GM10248 (cell line): ENCODE results near the gene HOXD9.

Experiments
- CTCF ChIA-PET: fragments of 300-600 bp; sonication (Branson Sonifier 250); formaldehyde crosslinking; extraction: SDS; loops from one replicate; lab custom pipeline; 2021; ENCODE audit warnings: antibody characterized with exemption; lab: Yijun Ruan, JAX
- POLR2A ChIA-PET: fragments of 350-650 bp; sonication (Branson Sonifier 250); formaldehyde crosslinking; extraction: SDS; loops from one replicate; lab custom pipeline; 2020; ENCODE audit warnings: antibody characterized with exemption; lab: Yijun Ruan, JAX
- DNase-seq: peaks from one replicate; pipeline ENCODE4 v3.0.0; 2012; ENCODE audit errors: extremely low spot score
- CTCF ChIP-seq: IDR thresholded peaks from 2 replicates; pipeline ENCODE4 v1.5.1; 2012; ENCODE audit warnings: mild to moderate bottlenecking, low read depth; ENCODE audit errors: extremely low read depth, missing control alignments, control extremely low read depth

Gene HOXD9

GRCh38 chr2:176101842-176102241, 20.7 kb upstream of the HOXD9 start:
- TF ChIP-seq CTCF, result no peak
- POLR2A ChIA-PET, result no interaction called here
- DNase-seq, result no peak
- CTCF ChIA-PET, result interaction anchor here (1.0 to 1.7 kb wide), 3 partner anchors 9 to 412 kb away, joined by 3 to 6 read pairs (median 4); no protein-coding TSS in a partner anchor

GRCh38 chr2:176102309-176102866, 20.1 kb upstream of the HOXD9 start:
- ChIA-PET POLR2A (no interaction called here), CTCF (interaction anchor here (1.0 to 1.7 kb wide), 3 partner anchors 8 to 412 kb away, joined by 3 to 6 read pairs (median 4); no protein-coding TSS in a partner anchor)
- no peak for TF ChIP-seq CTCF
- DNase-seq, result no peak

GRCh38 chr2:176103194-176103593, 19.3 kb upstream of the HOXD9 start:
- no peak for TF ChIP-seq CTCF
- no peak for DNase-seq
- POLR2A ChIA-PET, result no interaction called here
- CTCF ChIA-PET, result interaction anchor here (1.4 to 1.8 kb wide), 3 partner anchors 11 to 413 kb away, joined by 4 to 6 read pairs (median 6); no protein-coding TSS in a partner anchor

- CTCF ChIA-PET, result interaction anchor here (0.9 to 1.8 kb wide), 3 partner anchors 10 to 548 kb away, joined by 3 to 6 read pairs (median 4); no protein-coding TSS in a partner anchor
- no peak for DNase-seq
- TF ChIP-seq CTCF, result no peak
- POLR2A ChIA-PET, result no interaction called here
Observed at GRCh38 chr2:176103742-176104315, 18.7 kb upstream of the HOXD9 start.

GRCh38 chr2:176104316-176105077, 18.0 kb upstream of the HOXD9 start:
- ChIA-PET POLR2A (no interaction called here), CTCF (interaction anchor here (0.9 to 1.8 kb wide), 4 partner anchors 10 to 548 kb away, joined by 3 to 6 read pairs (median 4); no protein-coding TSS in a partner anchor)
- TF ChIP-seq CTCF, result no peak
- DNase-seq, result no peak

- DNase-seq, result no peak
- no peak for TF ChIP-seq CTCF
- POLR2A ChIA-PET, result no interaction called here
- CTCF ChIA-PET, result interaction anchor here (0.9 kb wide), 1 partner anchor 449 kb away, joined by 3 read pairs; no protein-coding TSS in a partner anchor
Observed at GRCh38 chr2:176105078-176105729, 17.3 kb upstream of the HOXD9 start.
